HG03575 (cell line): ENCODE results near the gene DONSON.

Source experiments
- ATAC-seq: cut with Tn5 transposase; IDR thresholded peaks from one replicate; pipeline ENCODE4 v1.9.1; 2021; ENCODE audit not compliant: unreplicated experiment, insufficient number of reproducible peaks, low FRiP score; ENCODE audit errors: extremely low read depth

The DONSON gene

DNA sequence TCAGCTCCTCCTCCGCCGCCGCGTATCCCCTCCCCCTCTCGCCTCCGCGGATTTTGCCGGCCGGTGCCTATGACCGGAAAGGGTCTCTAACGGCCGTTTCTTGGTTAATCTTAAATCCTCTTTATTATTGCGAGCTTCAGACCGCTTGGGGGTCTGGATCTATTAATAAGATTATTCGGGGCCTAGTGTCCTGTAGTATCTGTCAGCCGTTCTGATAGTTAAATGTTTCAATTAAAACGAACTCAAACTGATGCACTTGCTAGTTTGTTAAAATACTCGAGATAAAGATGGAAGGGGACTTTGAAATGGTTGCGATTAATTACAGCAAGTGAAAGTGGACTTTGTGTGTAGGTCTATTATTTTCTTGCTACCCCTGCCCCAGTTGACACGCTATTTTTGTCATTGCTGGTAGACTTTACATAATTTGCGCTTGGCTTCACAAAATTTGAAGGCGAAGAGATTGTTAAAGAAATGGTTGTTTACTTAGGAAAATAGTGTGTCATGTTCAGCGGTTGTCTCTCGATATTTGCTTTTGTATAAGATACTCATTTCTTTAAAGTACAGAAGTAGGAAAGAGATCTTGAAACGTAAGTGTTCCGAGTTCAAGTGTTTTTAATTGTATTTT, 44.9 kb downstream of the DONSON start:
- ATAC-seq, result no peak

DNA sequence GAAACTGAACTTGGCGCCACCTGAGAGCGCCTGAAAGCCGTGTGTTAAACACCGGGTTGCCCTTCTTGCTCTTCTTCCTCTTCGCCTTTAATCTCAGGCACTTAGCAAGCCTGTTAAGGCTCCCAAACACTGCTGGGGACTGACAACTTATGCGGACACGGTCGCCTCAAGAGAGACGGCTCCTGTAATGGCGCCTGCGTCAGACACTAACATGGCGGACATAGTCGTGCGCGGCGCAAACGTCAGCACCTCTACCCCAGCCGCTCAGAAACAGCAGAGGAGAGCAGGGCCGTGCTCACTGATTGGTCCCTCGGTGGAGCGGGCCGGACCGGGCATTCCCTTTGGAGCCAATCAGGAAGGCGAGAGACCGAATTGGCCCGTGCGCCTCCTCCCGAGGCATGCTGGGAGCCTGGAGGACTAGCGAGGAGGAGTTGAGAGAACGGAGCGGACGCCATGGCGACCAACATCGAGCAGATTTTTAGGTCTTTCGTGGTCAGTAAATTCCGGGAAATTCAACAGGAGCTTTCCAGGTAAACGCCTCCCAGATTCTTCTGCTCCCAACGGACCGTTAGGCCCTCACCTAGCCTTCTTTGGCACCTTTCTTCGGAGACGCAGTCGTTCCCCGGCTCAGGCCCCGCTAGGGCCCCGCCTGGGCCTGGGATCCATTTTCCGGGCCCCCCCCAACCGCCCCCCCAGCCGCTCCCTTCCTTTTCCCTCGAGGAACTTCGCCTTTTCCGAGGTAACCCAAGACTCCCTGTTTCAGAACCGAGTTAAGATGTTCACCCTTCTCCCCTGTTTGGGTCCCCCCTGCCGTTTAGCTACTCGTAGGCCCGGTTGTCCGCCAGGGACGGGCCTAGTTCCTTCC, 45.6 kb downstream of the DONSON start, which contains the start of gene SON:
TSS of gene SON (plus strand) at position 399 of the 865 bp plus-strand sequence. CDS start at position 454, 55 bp downstream.
- ATAC-seq, result peak; percentile 51

DNA sequence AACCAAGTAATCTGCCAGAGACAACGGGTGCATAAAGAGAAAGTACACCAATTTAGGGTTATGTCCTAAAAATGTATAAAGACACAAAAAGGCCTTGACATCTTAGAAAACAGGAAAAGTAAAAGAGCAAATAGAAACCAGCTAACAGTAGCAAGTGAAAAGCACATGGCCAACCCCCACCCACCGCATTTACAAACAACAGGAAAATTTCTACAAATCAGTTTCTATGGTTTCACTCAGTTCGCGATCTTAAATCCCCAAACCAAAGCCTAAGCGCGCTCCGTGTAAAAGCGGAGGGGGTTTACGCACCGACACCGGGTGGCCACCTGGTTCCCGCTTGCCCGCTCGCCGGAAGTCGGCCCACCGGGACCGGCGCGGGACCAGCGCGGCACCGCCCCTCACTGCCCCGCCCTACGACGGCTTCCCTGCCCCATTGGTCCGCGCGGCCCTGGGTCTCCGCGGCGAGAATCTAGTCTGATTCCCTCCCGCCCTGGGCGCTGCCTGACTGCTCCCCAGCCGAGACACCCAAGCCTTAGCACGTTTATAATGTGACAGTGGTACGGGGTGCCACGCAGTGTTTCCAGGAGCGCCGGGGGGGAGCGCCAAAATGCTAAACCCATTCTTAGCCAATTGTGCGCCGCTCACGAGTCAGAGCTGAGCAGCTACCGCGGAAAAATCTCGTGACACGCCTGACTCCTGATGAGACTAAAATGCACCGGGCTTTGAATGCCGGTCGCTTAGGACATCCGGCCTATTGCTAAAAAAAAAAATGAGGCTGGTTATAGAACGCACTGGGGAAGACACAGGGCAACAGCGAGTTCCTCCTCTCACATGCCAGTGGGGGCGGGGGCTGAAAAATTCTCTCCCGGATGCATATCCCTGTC, 46.5 kb downstream of the DONSON start, which contains the start of gene GART:
TSS of gene GART (minus strand) at position 362 of the 884 bp plus-strand sequence. CDS start 2,802 bp downstream, outside the sequence.
- peak; percentile 22 for ATAC-seq

DNA sequence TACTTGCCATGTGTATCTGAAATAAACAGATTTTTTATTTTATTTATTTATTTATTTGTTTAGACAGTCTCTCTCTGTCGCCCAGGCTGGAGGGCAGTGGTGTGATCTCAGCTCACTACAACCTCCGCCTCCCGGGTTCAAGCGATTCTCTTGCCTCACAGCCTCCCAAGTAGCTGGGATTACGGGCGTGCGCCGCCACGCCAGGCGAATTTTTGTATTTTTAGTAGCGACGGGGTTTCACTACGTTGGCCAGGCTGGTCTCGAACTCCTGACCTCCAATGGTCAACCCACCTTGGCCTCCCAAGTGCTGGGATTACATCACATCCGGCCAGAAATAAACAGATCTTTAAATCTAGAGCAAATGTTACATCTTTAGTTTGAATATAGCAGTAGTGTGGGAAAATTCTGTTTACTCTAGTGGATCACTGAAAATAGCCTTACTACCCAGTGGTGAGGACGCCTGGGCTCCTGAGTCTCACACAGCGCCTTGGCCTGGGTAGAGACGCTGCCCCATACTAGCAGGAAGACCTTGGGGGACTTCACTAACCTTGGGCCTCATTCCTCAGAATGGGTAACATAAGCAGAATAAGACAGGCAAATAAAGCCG, 47.3 kb downstream of the DONSON start:
- no peak for ATAC-seq

DNA sequence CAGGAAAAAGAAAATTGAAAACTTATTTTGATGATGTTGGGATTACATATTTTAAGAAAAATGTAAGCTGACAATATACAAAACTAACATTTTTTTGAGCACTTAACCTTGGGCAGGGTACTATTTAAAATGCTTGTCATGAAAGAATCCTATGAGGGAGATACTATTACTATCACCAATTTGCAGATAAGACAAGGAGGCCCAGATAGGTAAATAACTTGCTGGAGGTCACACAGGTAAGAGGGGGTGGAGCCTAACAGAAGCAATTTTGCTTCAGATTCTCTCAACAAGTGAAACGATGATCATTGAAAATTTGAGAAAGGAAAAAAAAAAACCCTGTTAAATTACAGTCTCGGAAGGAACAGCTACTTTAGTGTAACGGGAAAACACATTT, 47.8 kb downstream of the DONSON start:
- ATAC-seq, result no peak

DNA sequence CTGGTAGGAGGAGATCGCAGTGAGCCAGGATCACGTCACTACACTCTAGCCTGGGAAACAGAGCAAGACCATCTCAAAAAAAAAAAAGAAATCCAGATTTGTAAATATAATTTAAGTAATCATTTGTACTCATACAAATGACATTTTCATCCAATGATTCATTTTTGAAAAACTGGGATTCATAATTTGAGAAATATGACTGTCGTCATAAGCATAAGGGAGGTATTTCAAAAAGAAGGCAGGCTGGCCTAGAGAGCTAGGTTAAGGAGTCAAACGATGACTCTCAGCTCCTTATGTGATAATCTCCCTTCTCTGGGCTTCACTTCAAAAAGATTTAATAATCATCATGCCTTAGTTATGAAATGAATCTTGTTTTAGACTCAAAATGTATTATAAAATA, 48.9 kb downstream of the DONSON start:
- ATAC-seq, result no peak

- ATAC-seq, result no peak
Observed at GRCh38 chr21:33537212-33537611, 51.3 kb downstream of the DONSON start.

DNA sequence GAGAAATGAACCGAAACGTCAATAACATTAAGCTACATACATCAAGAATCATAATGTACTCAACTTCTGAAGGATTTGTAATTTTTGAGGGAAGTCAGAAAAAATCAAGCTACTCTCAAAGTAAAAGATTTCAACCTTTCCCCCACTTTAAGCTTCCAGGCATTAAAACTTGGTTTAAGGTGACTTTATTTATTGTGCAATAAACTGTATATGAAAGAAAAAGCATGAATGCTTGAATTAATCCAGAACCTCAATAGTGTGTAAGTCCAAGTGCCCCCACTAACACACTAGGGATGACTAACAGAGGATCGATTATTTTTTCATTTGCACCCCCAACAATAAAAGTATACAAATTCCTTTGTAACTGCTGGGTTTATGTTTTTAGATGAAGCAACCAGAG, 57.5 kb downstream of the DONSON start:
- no peak for ATAC-seq
